NT2/D1 (cell line): ENCODE data around the gene LPCAT2.

ENCODE experiments used
- SUZ12 ChIP-seq: IDR thresholded peaks from 2 replicates; pipeline ENCODE4 v1.6.1; 2011; ENCODE audit not compliant: insufficient read length, insufficient read depth; ENCODE audit errors: extremely low read depth
- YY1 ChIP-seq: IDR thresholded peaks from 2 replicates; pipeline ENCODE4 v1.6.1; 2011; ENCODE audit not compliant: insufficient read length, insufficient read depth
- ZNF274 ChIP-seq: IDR thresholded peaks from 2 replicates; pipeline ENCODE4 v1.6.1; 2011; ENCODE audit warnings: mild to moderate bottlenecking, low read depth, low read length

- no peak for TF ChIP-seq ZNF274
- no peak for TF ChIP-seq YY1
- no peak for TF ChIP-seq SUZ12
Observed at GRCh38 chr16:55577887-55578286, 69.0 kb downstream of the LPCAT2 start.
